ENCODE results near the gene PPP1R1B.
"Not testable (repeated sequence)": the region's sequence is repeated elsewhere in the genome, so short reads cannot be mapped to it uniquely, and the experiment has no call there.

The PPP1R1B gene

GRCh38 chr17:39626171-39627046, at the start of gene PPP1R1B:
PPP1R1B (plus strand) TSS chr17:39626952; CDS start chr17:39627393, 441 bp downstream.
- peak within 1 kb of the TSS in 6 of 21 experiments; percentile 29 to 62 (median 46) for H3K27ac ChIP-seq
- peak within 1 kb of the TSS in 3 of 7 experiments; percentile 4 to 25 (median 22) for H3K4me3 ChIP-seq

DNA sequence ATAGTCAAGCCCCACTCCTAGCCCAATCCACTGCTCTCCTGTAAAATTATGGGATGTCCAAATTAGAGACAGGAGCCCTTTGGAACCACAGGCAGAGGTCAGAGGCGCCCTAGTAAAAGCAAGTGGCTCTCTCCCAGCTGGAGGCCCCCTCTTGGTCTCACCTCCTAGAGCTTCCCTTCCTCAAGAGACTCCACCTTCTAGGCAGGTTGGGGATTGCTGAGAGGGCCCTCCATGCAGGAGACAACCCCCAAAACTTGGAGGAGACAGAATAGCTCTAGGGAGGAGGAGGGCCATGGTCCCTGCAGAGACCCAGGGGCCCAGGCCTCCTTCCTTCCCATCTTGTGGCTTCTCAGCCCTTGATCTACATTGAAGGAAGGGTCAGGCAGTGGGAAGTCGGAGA, 48.5 kb upstream of the PPP1R1B start:
- H3K4me3 ChIP-seq: no peak overlapping the region
- H3K27ac ChIP-seq: no peak overlapping the region

DNA sequence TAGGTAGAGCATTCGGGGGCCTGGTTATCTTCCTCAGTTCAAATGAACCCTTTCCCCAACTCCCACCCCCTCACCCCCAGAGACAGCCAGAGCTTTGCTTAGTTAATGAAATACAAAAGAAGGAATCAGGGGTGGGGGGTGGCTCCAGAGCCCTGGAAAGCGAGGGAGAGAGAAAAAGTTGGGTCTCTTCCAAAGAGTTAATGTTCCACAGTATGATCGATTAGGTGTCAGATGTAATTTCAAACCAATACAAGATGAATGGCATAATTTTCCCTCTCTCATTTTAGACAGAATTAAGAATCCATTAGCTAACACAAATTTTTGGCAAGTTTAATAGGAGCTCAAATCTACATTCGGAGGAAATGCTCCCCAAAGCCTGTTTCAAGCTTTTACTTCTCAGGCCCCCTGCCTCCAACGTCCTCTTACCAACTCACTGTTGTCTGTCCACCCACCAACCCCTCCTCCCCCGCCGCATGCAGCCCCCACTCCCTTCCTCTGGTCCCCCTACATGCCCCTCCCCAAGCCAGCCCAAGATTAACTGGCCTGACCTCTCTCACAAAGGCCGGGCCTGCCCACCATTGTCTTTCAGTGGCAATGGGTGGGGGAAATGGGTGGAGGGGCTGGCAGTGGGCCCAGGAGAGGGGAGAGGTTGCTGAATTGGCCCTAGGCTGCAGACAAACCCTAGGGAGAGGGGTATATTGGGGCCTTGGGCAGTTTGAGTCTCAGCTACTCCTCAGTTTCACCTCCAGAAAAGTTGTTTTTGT, 47.3 kb upstream of the PPP1R1B start:
- Histone ChIP-seq H3K4me3 (no peak overlapping the region), H3K27ac (no peak overlapping the region)

DNA sequence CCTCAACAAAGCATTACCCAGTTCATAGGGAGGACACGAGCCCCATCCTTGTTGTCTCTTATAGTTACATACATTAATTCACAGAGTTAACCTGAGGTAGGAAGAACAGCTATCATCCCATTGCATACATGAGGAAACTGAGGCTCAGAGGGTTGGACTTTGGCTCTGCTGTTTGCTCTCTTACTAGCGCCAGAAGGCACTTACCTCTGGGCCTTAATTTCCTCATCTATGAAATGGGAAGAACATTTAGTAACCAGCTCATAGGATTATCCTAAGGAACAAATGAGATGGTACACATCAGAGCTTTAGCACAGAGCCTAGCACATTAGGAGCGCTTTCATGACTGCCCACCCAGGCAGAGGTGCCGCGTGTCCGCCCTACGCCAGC, 46.7 kb upstream of the PPP1R1B start:
- no peak overlapping the region for H3K4me3 ChIP-seq
- H3K27ac ChIP-seq: no peak overlapping the region

DNA sequence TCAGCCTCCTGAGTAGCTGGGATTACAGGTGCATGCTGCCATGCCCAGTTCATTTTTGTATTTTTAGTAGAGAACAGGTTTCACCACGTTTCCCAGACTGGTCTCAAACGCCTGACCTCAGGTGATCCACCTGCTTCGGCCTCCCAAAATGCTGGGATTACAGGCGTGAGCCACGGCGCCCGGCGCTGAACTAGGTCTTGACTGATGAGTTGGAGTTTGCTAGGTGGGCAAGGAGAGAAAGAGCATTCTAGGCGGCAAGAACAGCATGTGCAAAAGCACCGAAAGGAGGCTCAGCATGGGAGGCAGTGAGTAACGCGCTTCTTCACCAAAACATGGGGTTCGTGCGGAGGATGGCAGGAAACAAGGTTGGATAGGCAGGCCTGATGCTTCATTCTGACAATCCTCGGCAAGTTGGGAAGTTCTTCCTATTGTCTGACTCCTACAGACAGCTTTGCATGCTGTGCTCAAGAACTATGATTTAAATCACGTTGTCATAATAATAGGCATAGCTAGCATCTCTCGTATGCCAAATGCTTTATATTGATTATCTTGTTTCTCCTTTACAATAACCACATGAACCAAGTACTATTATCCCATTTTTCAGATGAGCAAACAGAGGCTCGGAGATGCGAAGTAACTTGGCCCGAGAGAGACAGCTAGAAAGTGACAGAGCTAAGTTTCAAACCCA, 45.5 kb upstream of the PPP1R1B start:
- no peak overlapping the region for H3K27ac ChIP-seq
- no peak overlapping the region for H3K4me3 ChIP-seq

GRCh38 chr17:39581759-39582085, 45.0 kb upstream of the PPP1R1B start:
- Histone ChIP-seq H3K27ac (no peak overlapping the region), H3K4me3 (no peak overlapping the region)

- H3K4me3 ChIP-seq: no peak overlapping the region
- no peak overlapping the region for H3K27ac ChIP-seq
Measured at GRCh38 chr17:39582658-39583057, 44.1 kb upstream of the PPP1R1B start.

GRCh38 chr17:39590180-39590579, 36.6 kb upstream of the PPP1R1B start:
- H3K27ac ChIP-seq: not testable (repeated sequence)

GRCh38 chr17:39591958-39592954, 34.5 kb upstream of the PPP1R1B start:
- no peak overlapping the region for H3K4me3 ChIP-seq

More at GRCh38 chr17:39590180-39590579, 36.6 kb upstream of the PPP1R1B start:
- H3K4me3 ChIP-seq: not testable (repeated sequence)

DNA sequence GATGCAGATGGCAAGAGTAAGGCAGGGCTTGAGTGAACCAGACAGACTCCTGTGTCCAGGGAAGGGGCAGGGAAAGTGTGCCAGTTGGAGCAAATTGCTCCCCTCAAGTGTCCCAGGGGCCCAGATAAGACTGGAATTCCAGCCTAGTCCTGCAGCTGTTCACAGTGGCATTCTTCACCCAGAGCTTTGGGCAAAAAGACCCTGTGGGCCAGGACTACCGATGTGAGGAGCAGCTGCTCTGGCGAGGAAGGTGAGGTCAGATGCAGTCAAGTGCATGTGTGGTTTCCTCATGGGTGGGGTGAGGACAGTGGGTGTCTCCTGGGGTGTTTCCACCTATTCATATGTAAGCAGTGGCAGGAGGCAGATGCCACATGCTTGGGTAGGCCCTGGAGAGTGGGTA, 33.4 kb upstream of the PPP1R1B start:
- Histone ChIP-seq H3K27ac (no peak overlapping the region), H3K4me3 (no peak overlapping the region)

More at GRCh38 chr17:39591958-39592954, 34.5 kb upstream of the PPP1R1B start:
- no peak overlapping the region for H3K27ac ChIP-seq

- Histone ChIP-seq H3K27ac (no peak overlapping the region), H3K4me3 (no peak overlapping the region)
Measured at GRCh38 chr17:39595294-39595693, 31.5 kb upstream of the PPP1R1B start.

DNA sequence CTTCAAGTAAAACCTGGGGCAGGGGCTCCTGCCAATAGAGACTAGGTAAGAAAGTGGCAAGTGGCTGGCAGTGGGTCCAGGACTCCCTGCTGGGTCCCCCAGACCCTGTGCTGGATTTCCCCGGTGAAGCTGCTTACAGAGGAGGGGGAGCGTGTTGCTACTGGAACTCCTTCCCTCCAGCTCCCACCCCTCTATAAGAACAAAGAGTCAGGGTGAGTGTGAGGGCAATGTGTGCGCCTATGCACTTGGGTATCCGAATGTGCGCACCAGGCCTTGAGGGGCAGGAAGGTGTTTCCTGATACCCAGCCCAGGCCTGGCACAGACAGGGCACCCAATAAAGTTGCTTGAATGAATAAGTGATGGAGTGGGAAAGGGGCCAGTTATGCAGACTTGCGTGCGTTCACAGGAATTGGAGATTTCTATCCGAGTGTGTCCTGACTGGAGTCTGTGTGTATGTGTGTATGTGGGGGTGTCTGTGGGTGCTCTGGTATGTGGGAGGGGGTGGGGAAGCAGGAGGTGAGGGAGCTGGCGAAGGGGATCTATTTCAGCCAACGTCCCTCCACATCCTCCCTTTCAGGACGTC, 30.7 kb upstream of the PPP1R1B start:
- Histone ChIP-seq H3K4me3 (no peak overlapping the region), H3K27ac (no peak overlapping the region)

- Histone ChIP-seq H3K4me3 (no peak overlapping the region), H3K27ac (no peak overlapping the region)
Measured at GRCh38 chr17:39596543-39597267, 30.0 kb upstream of the PPP1R1B start.

- Histone ChIP-seq H3K27ac (no peak overlapping the region), H3K4me3 (no peak overlapping the region)
Measured at GRCh38 chr17:39597372-39598046, 29.2 kb upstream of the PPP1R1B start.

GRCh38 chr17:39598047-39598481, 28.7 kb upstream of the PPP1R1B start:
- Histone ChIP-seq H3K27ac (no peak overlapping the region), H3K4me3 (no peak overlapping the region)

DNA sequence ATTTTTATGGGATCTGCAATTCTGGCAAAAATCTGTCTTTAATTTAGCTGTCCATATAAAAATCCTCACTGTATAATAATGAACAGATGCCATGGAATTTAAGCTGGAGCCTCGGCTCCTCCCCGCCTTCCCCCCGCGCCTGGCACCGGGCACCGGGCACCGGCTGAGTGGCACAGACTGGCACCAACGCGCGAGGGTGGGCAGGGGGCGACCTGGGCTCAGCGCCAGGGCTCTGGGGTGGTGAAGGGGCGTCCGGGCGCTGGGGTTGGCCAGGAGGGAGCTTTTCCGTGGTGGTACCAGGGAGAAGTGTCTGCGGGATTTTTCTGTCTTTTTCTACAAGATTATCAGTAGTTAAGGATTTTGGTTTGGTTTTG, 28.1 kb upstream of the PPP1R1B start:
- Histone ChIP-seq H3K27ac (no peak overlapping the region), H3K4me3 (no peak overlapping the region)

- no peak overlapping the region for H3K4me3 ChIP-seq
Measured at GRCh38 chr17:39599004-39599664, 27.6 kb upstream of the PPP1R1B start.

More at GRCh38 chr17:39599004-39599664, 27.6 kb upstream of the PPP1R1B start:
- no peak overlapping the region for H3K27ac ChIP-seq

Data from skin epidermis (tissue), 12 donors.